Brain microvascular endothelial cell (primary cell): ENCODE results near the gene FCGR3A.

Experiments
- DNase-seq: peaks from one replicate; pipeline ENCODE4 v3.0.0-alpha.2; 2020
- H3K27ac ChIP-seq: fragments of 250-450 bp; sonication (Bioruptor Pico); 2 replicates; pipeline ENCODE4 v1.5.1; 2020; ENCODE audit warnings: mild to moderate bottlenecking, moderate library complexity
- H3K27me3 ChIP-seq: fragments of 250-450 bp; sonication (Bioruptor Pico); replicated peaks from 2 replicates; pipeline ENCODE4 v1.5.1; 2020; ENCODE audit warnings: mild to moderate bottlenecking
- H3K36me3 ChIP-seq: fragments of 250-450 bp; sonication (Bioruptor Pico); replicated peaks from 2 replicates; pipeline ENCODE4 v1.5.1; 2020; ENCODE audit warnings: mild to moderate bottlenecking
- H3K4me3 ChIP-seq: 2 replicates; pipeline ENCODE4 v1.5.1; 2011; ENCODE audit warnings: low read depth, mild to moderate bottlenecking, control low read depth, low read length, moderate library complexity
- CTCF ChIP-seq: IDR thresholded peaks from 2 replicates; pipeline ENCODE4 v1.5.1; 2011; ENCODE audit warnings: low read depth, mild to moderate bottlenecking, moderate library complexity, low read length, control low read depth, inconsistent platforms; ENCODE audit errors: missing control alignments
- in situ Hi-C: cut with HindIII; loops from 2 replicates; pipeline ENCODE4 v1.10.0; 2017; ENCODE audit warnings: low sequenced_read_pairs, low pct_ligation_motif_present

The FCGR3A gene

GRCh38 chr1:161505686-161506085 is 43.9 kb downstream of the FCGR3A start:
- Histone ChIP-seq H3K36me3 (no peaks in the 10 kb centered on the region), H3K4me3 (no peak overlapping the region), H3K27ac (no peak overlapping the region), H3K27me3 (no peaks in the 10 kb centered on the region)
- DNase-seq: no peak
- TF ChIP-seq CTCF: no peak
- in situ Hi-C loops: no loop called here

DNA sequence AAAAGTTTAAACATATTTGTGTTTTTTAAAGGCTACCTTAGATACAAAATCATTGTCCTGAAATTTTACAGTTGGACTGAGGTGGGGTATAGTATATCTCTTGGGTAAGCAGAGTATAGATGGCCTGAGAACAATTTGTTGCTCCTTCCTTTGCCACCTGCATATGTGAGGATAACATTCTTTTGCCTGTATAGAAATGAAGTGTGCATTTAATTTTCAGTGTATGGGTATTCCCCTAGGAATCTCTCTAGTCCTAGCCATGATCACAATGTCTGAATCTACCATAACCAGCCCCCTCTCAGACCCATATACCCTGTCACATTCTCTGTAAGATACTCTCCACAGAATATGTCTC is 46.2 kb downstream of the FCGR3A start:
- H3K36me3 ChIP-seq: no peaks in the 10 kb centered on the region
- H3K4me3 ChIP-seq: no peak overlapping the region
- H3K27me3 ChIP-seq: no peaks in the 10 kb centered on the region
- no peak overlapping the region for H3K27ac ChIP-seq
- in situ Hi-C loops: no loop called here
- DNase-seq: no peak
- TF ChIP-seq CTCF: no peak

DNA sequence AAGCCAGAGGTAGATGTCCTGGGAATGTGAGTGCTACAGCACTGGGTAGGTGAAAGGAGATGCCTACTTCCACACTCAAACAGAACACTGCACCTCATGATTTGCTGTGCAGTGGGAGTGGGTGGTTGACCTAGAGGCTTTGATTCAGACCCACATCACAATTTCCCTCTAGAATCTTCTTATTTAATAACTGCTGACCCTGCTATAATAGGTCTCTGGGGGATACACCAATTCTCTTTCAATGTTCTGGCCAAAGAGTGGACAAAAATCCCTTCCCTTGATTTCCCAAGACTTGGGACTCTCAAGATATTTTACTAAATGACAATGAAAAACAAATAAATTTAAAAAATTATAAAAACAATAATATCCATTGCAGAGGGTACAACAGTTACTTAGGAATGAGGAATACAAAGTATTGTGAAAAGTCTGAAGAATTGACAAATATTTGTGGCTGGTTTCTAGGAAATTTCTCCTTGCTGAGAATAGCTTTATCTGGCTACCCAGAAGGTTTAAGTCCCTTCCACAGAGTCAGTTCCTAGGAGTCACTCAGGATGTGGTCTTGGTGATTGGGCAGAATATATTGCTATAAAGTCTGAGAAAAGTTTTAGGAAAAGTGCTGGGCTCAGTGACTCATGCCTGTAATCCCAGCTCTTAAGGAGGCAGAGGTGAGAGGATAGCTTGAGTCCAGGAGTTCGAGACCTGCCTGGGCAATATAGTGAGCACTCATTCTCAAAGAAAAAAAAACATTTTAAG is 46.8 kb downstream of the FCGR3A start:
- Histone ChIP-seq H3K27ac (no peak overlapping the region), H3K36me3 (no peaks in the 10 kb centered on the region), H3K4me3 (no peak overlapping the region), H3K27me3 (no peaks in the 10 kb centered on the region)
- peak; percentile 44 for DNase-seq
- TF ChIP-seq CTCF: no peak
- in situ Hi-C loops: no loop called here

DNA sequence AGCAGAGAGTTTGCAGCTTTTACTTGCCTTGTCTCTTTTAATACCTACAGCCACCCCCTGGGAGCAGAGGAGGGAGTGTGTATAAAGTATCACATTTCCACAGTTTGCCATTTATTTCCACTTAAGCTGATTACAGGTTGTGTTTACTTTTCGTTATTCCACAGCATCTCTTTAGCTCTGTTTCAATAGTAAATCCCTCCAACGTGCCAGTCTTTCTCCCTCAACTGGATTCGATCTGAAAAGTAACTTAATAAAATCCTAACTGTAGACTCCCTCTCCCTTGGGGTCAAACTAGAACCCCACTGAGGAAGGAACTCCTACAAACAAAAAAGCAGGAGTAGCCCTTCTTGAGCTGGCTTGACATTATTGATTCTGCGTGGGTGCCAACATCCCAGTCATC is 47.4 kb downstream of the FCGR3A start:
- H3K27me3 ChIP-seq: no peaks in the 10 kb centered on the region
- no peak for DNase-seq
- H3K36me3 ChIP-seq: no peaks in the 10 kb centered on the region
- TF ChIP-seq CTCF: no peak
- in situ Hi-C loops: no loop called here
- no peak overlapping the region for H3K27ac ChIP-seq
- H3K4me3 ChIP-seq: no peak overlapping the region

DNA sequence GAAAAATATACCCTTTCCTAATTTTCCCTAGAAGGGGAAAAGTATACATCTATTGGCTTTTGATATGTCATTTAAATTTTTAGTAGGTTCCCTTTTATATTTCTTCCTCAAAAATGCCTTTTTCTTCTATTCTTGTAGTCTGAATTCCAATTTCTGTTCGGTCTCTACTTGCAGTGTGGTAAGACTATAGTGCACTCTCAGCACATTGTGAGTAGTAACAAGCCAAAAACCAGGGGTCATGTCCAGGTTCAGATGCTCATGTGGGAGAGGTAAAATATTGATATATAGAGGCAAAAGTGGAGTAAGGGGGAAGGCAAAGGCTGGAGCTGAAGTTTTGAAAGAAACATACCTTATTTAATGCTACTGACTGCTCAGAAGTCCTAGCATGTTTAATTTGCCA is 48.4 kb downstream of the FCGR3A start:
- in situ Hi-C loops: no loop called here
- Histone ChIP-seq H3K4me3 (no peak overlapping the region), H3K27me3 (no peaks in the 10 kb centered on the region), H3K27ac (no peak overlapping the region), H3K36me3 (no peaks in the 10 kb centered on the region)
- TF ChIP-seq CTCF: no peak
- DNase-seq: no peak
